Esophagus squamous epithelium (tissue), 4 donors: ENCODE measurements around the gene RBMX.

Source experiments
- CTCF ChIP-seq, 6 experiments: fragments of 450-650 bp in 4 of 6; fragments of 200-600 bp in 2 of 6; sonication (generic) in 2 of 6; IDR thresholded peaks; one replicate each; pipeline ENCODE4 v1.5.1; 2016 to 2019; ENCODE audit warnings: antibody characterized with exemption in 6 of 6, mild to moderate bottlenecking in 4 of 6, moderate library complexity in 4 of 6
- POLR2A ChIP-seq, 4 donors: fragments of 450-650 bp; IDR thresholded peaks; one replicate each; pipeline ENCODE4 v1.6.1; 2017; ENCODE audit warnings: antibody characterized with exemption in 4 of 4, mild to moderate bottlenecking in 4 of 4, moderate library complexity in 3 of 4

- TF ChIP-seq POLR2A (IDR thresholded peaks at IDR 0.05) (no peak), CTCF (IDR thresholded peaks at IDR 0.05) (no peak)
Observed at GRCh38 chrX:136896121-136896914, 15.8 kb upstream of the RBMX start.
